HEK293T (cell line): ENCODE data around the gene HSH2D.
"Not testable (repeated sequence)": the region's sequence is repeated elsewhere in the genome, so short reads cannot be mapped to it uniquely, and the experiment has no call there.

Experiments used
- CTCF ChIA-PET: fragments of 350-600 bp; formaldehyde crosslinking; extraction: SDS; loops from one replicate; lab custom pipeline; 2021; ENCODE audit warnings: antibody characterized with exemption, inconsistent platforms; lab: Yijun Ruan, JAX
- POLR2A ChIA-PET: fragments of 350-600 bp; formaldehyde crosslinking; extraction: SDS; loops from one replicate; lab custom pipeline; 2020; ENCODE audit warnings: antibody characterized with exemption, inconsistent platforms; lab: Yijun Ruan, JAX
- DNase-seq: peaks from one replicate; pipeline ENCODE4 v3.0.0; 2012; ENCODE audit warnings: mixed read lengths; ENCODE audit errors: extremely low spot score
- ARNT ChIP-seq: fragments of 450-650 bp; IDR thresholded peaks from 2 replicates; pipeline ENCODE4 v1.6.1; 2017; ENCODE audit warnings: mild to moderate bottlenecking
- BHLHE40 ChIP-seq: fragments of 450-650 bp; IDR thresholded peaks from 2 replicates; pipeline ENCODE4 v1.6.1; 2016; ENCODE audit warnings: mild to moderate bottlenecking, moderate library complexity, borderline replicate concordance
- CTBP1 ChIP-seq: fragments of 450-650 bp; IDR thresholded peaks from 2 replicates; pipeline ENCODE4 v1.6.1; 2016; ENCODE audit warnings: borderline replicate concordance
- ELF4 ChIP-seq: fragments of 450-650 bp; IDR thresholded peaks from 2 replicates; pipeline ENCODE4 v1.6.1; 2017; ENCODE audit warnings: antibody characterized with exemption
- FOXA1 ChIP-seq: fragments of 450-650 bp; IDR thresholded peaks from 2 replicates; pipeline ENCODE4 v1.6.1; 2016; ENCODE audit warnings: mild to moderate bottlenecking
- FOXK2 ChIP-seq: fragments of 450-650 bp; IDR thresholded peaks from 2 replicates; pipeline ENCODE4 v1.6.1; 2016; ENCODE audit warnings: mild to moderate bottlenecking
- FOXM1 ChIP-seq: fragments of 450-650 bp; IDR thresholded peaks from 2 replicates; pipeline ENCODE4 v1.6.1; 2017; ENCODE audit warnings: mild to moderate bottlenecking, borderline replicate concordance
- HDGF ChIP-seq: fragments of 450-650 bp; IDR thresholded peaks from 2 replicates; pipeline ENCODE4 v1.6.1; 2017; ENCODE audit warnings: antibody characterized with exemption, borderline replicate concordance
- L3MBTL2 ChIP-seq: fragments of 450-650 bp; conservative IDR thresholded peaks from 2 replicates; pipeline ENCODE4 v1.6.1; 2016; ENCODE audit warnings: mild to moderate bottlenecking
- LEF1 ChIP-seq: fragments of 450-650 bp; IDR thresholded peaks from 2 replicates; pipeline ENCODE4 v1.6.1; 2017; ENCODE audit warnings: mild to moderate bottlenecking, borderline replicate concordance
- NFRKB ChIP-seq: fragments of 450-650 bp; IDR thresholded peaks from 2 replicates; pipeline ENCODE4 v1.6.1; 2016; ENCODE audit warnings: mild to moderate bottlenecking, moderate library complexity
- SP1 ChIP-seq: fragments of 450-650 bp; IDR thresholded peaks from 2 replicates; pipeline ENCODE4 v1.6.1; 2017
- SUZ12 ChIP-seq: fragments of 450-650 bp; IDR thresholded peaks from 2 replicates; pipeline ENCODE4 v1.6.1; 2016; ENCODE audit warnings: mild to moderate bottlenecking
- TARDBP ChIP-seq: fragments of 450-650 bp; IDR thresholded peaks from 2 replicates; pipeline ENCODE4 v1.6.1; 2016
- ZNF384 ChIP-seq: fragments of 450-650 bp; IDR thresholded peaks from 2 replicates; pipeline ENCODE4 v1.6.1; 2016
- TF ChIP-seq, protein P1 (sequence below): fragments of 450-650 bp; IDR thresholded peaks from 2 replicates; pipeline ENCODE4 v1.6.1; 2016

The HSH2D gene

GRCh38 chr19:16118489-16119033 lies 24.9 kb upstream of the HSH2D start:
- ChIA-PET CTCF (interaction anchor here (0.6 kb wide), 1 partner anchor 564 kb away, joined by 5 read pairs; no protein-coding TSS in a partner anchor), POLR2A (no interaction called here)
- TF ChIP-seq FOXK2 (no peak), ARNT (no peak), L3MBTL2 (no peak), LEF1 (no peak), HDGF (no peak), NFRKB (no peak), FOXM1 (no peak), SUZ12 (no peak), CTBP1 (no peak), TARDBP (no peak), SP1 (no peak), FOXA1 (no peak)
- TF ChIP-seq, protein P1, sequence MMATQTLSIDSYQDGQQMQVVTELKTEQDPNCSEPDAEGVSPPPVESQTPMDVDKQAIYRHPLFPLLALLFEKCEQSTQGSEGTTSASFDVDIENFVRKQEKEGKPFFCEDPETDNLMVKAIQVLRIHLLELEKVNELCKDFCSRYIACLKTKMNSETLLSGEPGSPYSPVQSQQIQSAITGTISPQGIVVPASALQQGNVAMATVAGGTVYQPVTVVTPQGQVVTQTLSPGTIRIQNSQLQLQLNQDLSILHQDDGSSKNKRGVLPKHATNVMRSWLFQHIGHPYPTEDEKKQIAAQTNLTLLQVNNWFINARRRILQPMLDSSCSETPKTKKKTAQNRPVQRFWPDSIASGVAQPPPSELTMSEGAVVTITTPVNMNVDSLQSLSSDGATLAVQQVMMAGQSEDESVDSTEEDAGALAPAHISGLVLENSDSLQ = no peak
- DNase-seq = no peak

- CTCF ChIA-PET = interaction anchor here (0.6 kb wide), 1 partner anchor 565 kb away, joined by 5 read pairs; no protein-coding TSS in a partner anchor
- POLR2A ChIA-PET, DNase-seq: not testable (repeated sequence)
Measured at GRCh38 chr19:16119075-16119857, 24.2 kb upstream of the HSH2D start.

- DNase-seq = no peak
- ChIA-PET CTCF (no interaction called here), POLR2A (no interaction called here)
- no peak for TF ChIP-seq SP1
- no peak for TF ChIP-seq ELF4
- no peak for TF ChIP-seq HDGF
- TF ChIP-seq SUZ12 = no peak
- TF ChIP-seq L3MBTL2 = no peak
- TF ChIP-seq, protein P1 = no peak
- no peak for TF ChIP-seq FOXK2
- TF ChIP-seq BHLHE40 = no peak
- no peak for TF ChIP-seq ARNT
- TF ChIP-seq FOXA1 = no peak
- TF ChIP-seq NFRKB = no peak
- TF ChIP-seq LEF1 = no peak
- no peak for TF ChIP-seq CTBP1
- no peak for TF ChIP-seq ZNF384
- no peak for TF ChIP-seq TARDBP
Measured at GRCh38 chr19:16121141-16121540, 22.3 kb upstream of the HSH2D start.

DNA sequence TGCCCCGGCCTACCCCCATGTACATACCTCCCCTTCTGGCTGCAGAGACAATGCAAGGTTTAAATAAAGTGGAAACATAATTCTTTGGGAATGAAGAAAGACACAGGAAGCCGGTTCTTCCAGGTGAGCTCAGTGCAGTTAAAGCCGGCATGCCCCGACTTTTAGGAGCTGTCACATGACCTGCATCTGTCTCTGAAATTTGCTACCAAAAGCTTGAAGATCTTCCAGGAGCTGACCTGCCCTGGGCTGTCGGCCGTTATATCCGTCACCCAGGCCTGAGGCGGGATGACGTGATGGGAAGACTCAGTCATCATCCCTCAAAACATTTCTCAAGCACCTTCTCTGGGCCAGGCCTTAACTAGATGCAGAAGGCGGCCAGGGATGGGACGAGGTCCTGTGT lies 21.5 kb upstream of the HSH2D start:
- TF ChIP-seq ELF4 = no peak
- no peak for TF ChIP-seq ARNT
- no peak for TF ChIP-seq HDGF
- no peak for TF ChIP-seq FOXM1
- TF ChIP-seq FOXA1 = no peak
- no peak for TF ChIP-seq CTBP1
- TF ChIP-seq SP1 = no peak
- TF ChIP-seq L3MBTL2 = no peak
- TF ChIP-seq, protein P1 = no peak
- TF ChIP-seq NFRKB = no peak
- TF ChIP-seq BHLHE40 = no peak
- no peak for TF ChIP-seq LEF1
- TF ChIP-seq TARDBP = no peak
- no peak for TF ChIP-seq FOXK2
- no peak for TF ChIP-seq SUZ12
- no peak for TF ChIP-seq ZNF384
- CTCF ChIA-PET = no interaction called here
- DNase-seq = no peak
- POLR2A ChIA-PET = no interaction called here

DNA sequence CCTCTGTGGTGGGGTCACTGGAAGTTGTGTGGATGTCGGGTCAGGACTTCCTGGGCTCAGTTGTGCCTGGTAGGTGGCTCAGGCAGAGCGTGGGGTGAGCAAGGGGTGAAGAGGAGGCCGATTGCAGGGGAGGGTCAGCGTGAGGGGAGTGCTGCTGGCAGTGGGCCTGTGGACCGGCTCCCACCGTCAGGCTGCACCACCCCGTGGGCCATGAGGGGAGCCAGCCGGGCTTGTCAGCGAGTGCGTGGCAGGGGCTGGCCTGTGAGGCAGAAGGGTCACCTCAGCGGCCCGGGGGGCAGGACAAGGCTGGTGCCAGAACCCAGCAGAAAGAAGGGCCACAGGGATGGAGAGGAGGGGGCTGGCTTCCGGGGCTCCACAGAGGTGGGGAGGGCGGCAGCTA lies 18.5 kb upstream of the HSH2D start:
- no peak for DNase-seq
- CTCF ChIA-PET = no interaction called here
- no peak for TF ChIP-seq NFRKB
- TF ChIP-seq HDGF = no peak
- TF ChIP-seq CTBP1 = no peak
- no peak for TF ChIP-seq L3MBTL2
- TF ChIP-seq FOXM1 = no peak
- TF ChIP-seq SUZ12 = no peak
- TF ChIP-seq BHLHE40 = no peak
- no peak for TF ChIP-seq ZNF384
- no peak for TF ChIP-seq SP1
- no peak for TF ChIP-seq FOXK2
- TF ChIP-seq TARDBP = no peak
- TF ChIP-seq ARNT = no peak
- POLR2A ChIA-PET = no interaction called here
